HEK293 (cell line): Measurements from ENCODE around the gene FNDC3A.
A peak's percentile ranks its signal among the peaks of the same experiment; 100 is the strongest.

Experiments
- CTCF ChIA-PET: fragments of 350-600 bp; formaldehyde crosslinking; extraction: SDS; loops from one replicate; lab custom pipeline; 2021; ENCODE audit warnings: antibody characterized with exemption; lab: Yijun Ruan, JAX
- POLR2A ChIA-PET: fragments of 300-600 bp; formaldehyde crosslinking; extraction: SDS; loops from one replicate; lab custom pipeline; 2020; ENCODE audit warnings: antibody characterized with exemption, inconsistent platforms; lab: Yijun Ruan, JAX
- H3K27ac ChIP-seq: fragments of 200-500 bp; sonication (Bioruptor generic); 2 replicates; pipeline ENCODE4 v1.5.1; 2014; ENCODE audit warnings: low read depth, low read length, control low read depth, inconsistent platforms; ENCODE audit errors: extremely low read depth
- H3K36me3 ChIP-seq, 2 experiments: fragments of 200-500 bp in 1 of 2; sonication (Bioruptor generic) in 1 of 2; 1 replicate in 1 of 2; 2 replicates in 1 of 2; pipeline ENCODE4 v1.5.1; 2014 to 2017; ENCODE audit warnings: inconsistent platforms in 2 of 2, low read length in 2 of 2; ENCODE audit not compliant: control insufficient read depth in 2 of 2, insufficient read depth in 1 of 2
- H3K4me1 ChIP-seq: fragments of 200-500 bp; sonication (Bioruptor generic); 2 replicates; pipeline ENCODE4 v1.5.1; 2014; ENCODE audit warnings: mild to moderate bottlenecking, low read length, inconsistent platforms; ENCODE audit not compliant: control insufficient read depth, insufficient read depth
- H3K4me3 ChIP-seq: 2 replicates; pipeline ENCODE4 v1.5.1; 2011; ENCODE audit warnings: low read depth, mild to moderate bottlenecking, control low read depth, low read length, moderate library complexity
- H3K9me3 ChIP-seq: fragments of 200-500 bp; sonication (Bioruptor generic); 2 replicates; pipeline ENCODE4 v1.5.1; 2014; ENCODE audit warnings: low read depth, low read length, inconsistent platforms; ENCODE audit not compliant: control insufficient read depth, insufficient read depth
- BCL11B ChIP-seq: fragments of 450-650 bp; formaldehyde crosslinking; IDR thresholded peaks from 2 replicates; pipeline ENCODE4 v1.5.1; 2016; ENCODE audit warnings: low read depth, missing biosample characterization, missing genetic modification characterization
- KLF8 ChIP-seq: fragments of 450-650 bp; formaldehyde crosslinking; IDR thresholded peaks from 2 replicates; pipeline ENCODE4 v1.5.1; 2016; ENCODE audit warnings: missing biosample characterization, missing genetic modification characterization
- PBX3 ChIP-seq: sonication (generic); formaldehyde crosslinking; IDR thresholded peaks from 2 replicates; pipeline ENCODE4 v1.8.1; 2022; ENCODE audit warnings: mild to moderate bottlenecking, moderate library complexity, missing genetic modification reagents
- REST ChIP-seq: fragments of 450-650 bp; formaldehyde crosslinking; IDR thresholded peaks from 2 replicates; pipeline ENCODE4 v1.5.1; 2016; ENCODE audit warnings: missing biosample characterization, missing genetic modification characterization
- SALL2 ChIP-seq: fragments of 450-650 bp; formaldehyde crosslinking; IDR thresholded peaks from 2 replicates; pipeline ENCODE4 v1.5.0; 2017; ENCODE audit warnings: missing biosample characterization, mild to moderate bottlenecking, missing genetic modification characterization, borderline replicate concordance
- ZNF266 ChIP-seq: fragments of 450-650 bp; formaldehyde crosslinking; IDR thresholded peaks from 2 replicates; pipeline ENCODE4 v1.5.1; 2016; ENCODE audit warnings: missing biosample characterization, missing genetic modification characterization, low read depth
- ZNF292 ChIP-seq: fragments of 450-650 bp; formaldehyde crosslinking; IDR thresholded peaks from 2 replicates; pipeline ENCODE4 v1.5.1; 2016; ENCODE audit warnings: low read depth, missing biosample characterization, missing genetic modification characterization, borderline replicate concordance
- ZNF302 ChIP-seq: fragments of 450-650 bp; formaldehyde crosslinking; IDR thresholded peaks from 2 replicates; pipeline ENCODE4 v1.5.1; 2016; ENCODE audit warnings: missing biosample characterization, missing genetic modification characterization, low read depth
- ZNF426 ChIP-seq: fragments of 450-650 bp; formaldehyde crosslinking; IDR thresholded peaks from 2 replicates; pipeline ENCODE4 v1.5.1; 2017; ENCODE audit warnings: missing biosample characterization, missing genetic modification characterization, mild to moderate bottlenecking, inconsistent platforms, moderate library complexity
- ZNF585B ChIP-seq: fragments of 450-650 bp; formaldehyde crosslinking; IDR thresholded peaks from 2 replicates; pipeline ENCODE4 v1.5.1; 2016; ENCODE audit warnings: missing biosample characterization, missing genetic modification characterization
- TF ChIP-seq, protein P1 (sequence below): fragments of 450-650 bp; formaldehyde crosslinking; IDR thresholded peaks from 2 replicates; pipeline ENCODE4 v1.5.0; 2017; ENCODE audit warnings: missing biosample characterization, missing genetic modification characterization, borderline replicate concordance
- TF ChIP-seq, protein P2 (sequence below): fragments of 450-650 bp; formaldehyde crosslinking; conservative IDR thresholded peaks from 2 replicates; pipeline ENCODE4 v1.5.1; 2016; ENCODE audit warnings: low read depth, missing biosample characterization, missing genetic modification characterization
- TF ChIP-seq, protein P3 (sequence below): fragments of 450-650 bp; formaldehyde crosslinking; IDR thresholded peaks from 2 replicates; pipeline ENCODE4 v1.5.1; 2017; ENCODE audit warnings: missing biosample characterization, missing genetic modification characterization

Gene FNDC3A

GRCh38 chr13:49245101-49245500 is 269.4 kb downstream of the FNDC3A start (continued):
- TF ChIP-seq, protein P1, sequence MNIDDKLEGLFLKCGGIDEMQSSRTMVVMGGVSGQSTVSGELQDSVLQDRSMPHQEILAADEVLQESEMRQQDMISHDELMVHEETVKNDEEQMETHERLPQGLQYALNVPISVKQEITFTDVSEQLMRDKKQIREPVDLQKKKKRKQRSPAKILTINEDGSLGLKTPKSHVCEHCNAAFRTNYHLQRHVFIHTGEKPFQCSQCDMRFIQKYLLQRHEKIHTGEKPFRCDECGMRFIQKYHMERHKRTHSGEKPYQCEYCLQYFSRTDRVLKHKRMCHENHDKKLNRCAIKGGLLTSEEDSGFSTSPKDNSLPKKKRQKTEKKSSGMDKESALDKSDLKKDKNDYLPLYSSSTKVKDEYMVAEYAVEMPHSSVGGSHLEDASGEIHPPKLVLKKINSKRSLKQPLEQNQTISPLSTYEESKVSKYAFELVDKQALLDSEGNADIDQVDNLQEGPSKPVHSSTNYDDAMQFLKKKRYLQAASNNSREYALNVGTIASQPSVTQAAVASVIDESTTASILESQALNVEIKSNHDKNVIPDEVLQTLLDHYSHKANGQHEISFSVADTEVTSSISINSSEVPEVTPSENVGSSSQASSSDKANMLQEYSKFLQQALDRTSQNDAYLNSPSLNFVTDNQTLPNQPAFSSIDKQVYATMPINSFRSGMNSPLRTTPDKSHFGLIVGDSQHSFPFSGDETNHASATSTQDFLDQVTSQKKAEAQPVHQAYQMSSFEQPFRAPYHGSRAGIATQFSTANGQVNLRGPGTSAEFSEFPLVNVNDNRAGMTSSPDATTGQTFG (tag by site-specific recombination): no peak
- TF ChIP-seq, protein P2, sequence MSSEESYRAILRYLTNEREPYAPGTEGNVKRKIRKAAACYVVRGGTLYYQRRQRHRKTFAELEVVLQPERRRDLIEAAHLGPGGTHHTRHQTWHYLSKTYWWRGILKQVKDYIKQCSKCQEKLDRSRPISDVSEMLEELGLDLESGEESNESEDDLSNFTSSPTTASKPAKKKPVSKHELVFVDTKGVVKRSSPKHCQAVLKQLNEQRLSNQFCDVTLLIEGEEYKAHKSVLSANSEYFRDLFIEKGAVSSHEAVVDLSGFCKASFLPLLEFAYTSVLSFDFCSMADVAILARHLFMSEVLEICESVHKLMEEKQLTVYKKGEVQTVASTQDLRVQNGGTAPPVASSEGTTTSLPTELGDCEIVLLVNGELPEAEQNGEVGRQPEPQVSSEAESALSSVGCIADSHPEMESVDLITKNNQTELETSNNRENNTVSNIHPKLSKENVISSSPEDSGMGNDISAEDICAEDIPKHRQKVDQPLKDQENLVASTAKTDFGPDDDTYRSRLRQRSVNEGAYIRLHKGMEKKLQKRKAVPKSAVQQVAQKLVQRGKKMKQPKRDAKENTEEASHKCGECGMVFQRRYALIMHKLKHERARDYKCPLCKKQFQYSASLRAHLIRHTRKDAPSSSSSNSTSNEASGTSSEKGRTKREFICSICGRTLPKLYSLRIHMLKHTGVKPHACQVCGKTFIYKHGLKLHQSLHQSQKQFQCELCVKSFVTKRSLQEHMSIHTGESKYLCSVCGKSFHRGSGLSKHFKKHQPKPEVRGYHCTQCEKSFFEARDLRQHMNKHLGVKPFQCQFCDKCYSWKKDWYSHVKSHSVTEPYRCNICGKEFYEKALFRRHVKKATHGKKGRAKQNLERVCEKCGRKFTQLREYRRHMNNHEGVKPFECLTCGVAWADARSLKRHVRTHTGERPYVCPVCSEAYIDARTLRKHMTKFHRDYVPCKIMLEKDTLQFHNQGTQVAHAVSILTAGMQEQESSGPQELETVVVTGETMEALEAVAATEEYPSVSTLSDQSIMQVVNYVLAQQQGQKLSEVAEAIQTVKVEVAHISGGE (tag by site-specific recombination): no peak
- no peak for TF ChIP-seq BCL11B (tag by site-specific recombination)
- no peak for TF ChIP-seq ZNF585B (tag by site-specific recombination)
- TF ChIP-seq KLF8 (tag by site-specific recombination): no peak
- no peak for TF ChIP-seq SALL2 (tag by site-specific recombination)
- TF ChIP-seq, protein P3, sequence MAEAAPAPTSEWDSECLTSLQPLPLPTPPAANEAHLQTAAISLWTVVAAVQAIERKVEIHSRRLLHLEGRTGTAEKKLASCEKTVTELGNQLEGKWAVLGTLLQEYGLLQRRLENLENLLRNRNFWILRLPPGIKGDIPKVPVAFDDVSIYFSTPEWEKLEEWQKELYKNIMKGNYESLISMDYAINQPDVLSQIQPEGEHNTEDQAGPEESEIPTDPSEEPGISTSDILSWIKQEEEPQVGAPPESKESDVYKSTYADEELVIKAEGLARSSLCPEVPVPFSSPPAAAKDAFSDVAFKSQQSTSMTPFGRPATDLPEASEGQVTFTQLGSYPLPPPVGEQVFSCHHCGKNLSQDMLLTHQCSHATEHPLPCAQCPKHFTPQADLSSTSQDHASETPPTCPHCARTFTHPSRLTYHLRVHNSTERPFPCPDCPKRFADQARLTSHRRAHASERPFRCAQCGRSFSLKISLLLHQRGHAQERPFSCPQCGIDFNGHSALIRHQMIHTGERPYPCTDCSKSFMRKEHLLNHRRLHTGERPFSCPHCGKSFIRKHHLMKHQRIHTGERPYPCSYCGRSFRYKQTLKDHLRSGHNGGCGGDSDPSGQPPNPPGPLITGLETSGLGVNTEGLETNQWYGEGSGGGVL (tag by site-specific recombination): no peak
- TF ChIP-seq ZNF266: no peak
- no peak for TF ChIP-seq ZNF302 (tag by site-specific recombination)
- no peak for TF ChIP-seq ZNF426
- TF ChIP-seq ZNF292 (tag by site-specific recombination): no peak

GRCh38 chr13:49246850-49247642 is 271.3 kb downstream of the FNDC3A start:
- H3K4me1 ChIP-seq: 0 out of 2 replicates have a peak, but pooled peaks cover 2% of the 10 kb centered on the region
- H3K36me3 ChIP-seq: peaks cover 0 to 2% of the 10 kb centered on the region in 2 experiments; a peak in 2 of 3 replicates
- TF ChIP-seq REST (tag by site-specific recombination) (0 out of 2 replicates have a peak, but pooled peaks have one; percentile 20), BCL11B (tag by site-specific recombination) (no peak), PBX3 (CRISPR knock-in tag) (0 out of 2 replicates have a peak, but pooled peaks have one; percentile 57)
- CTCF ChIA-PET: interaction anchor here (1.4 kb wide), 1 partner anchor 34 kb away, joined by 3 read pairs; no protein-coding TSS in a partner anchor
- peak overlapping the region; percentile 32; the same call in 1 of the 2 replicates for H3K27ac ChIP-seq
- POLR2A ChIA-PET: interaction anchor here (0.5 to 1.1 kb wide), 3 partner anchors 17 to 1152 kb away, joined by 3 to 4 read pairs (median 3); partner anchors contain the start of genes MED4 and RCBTB2
- H3K9me3 ChIP-seq: no peaks in the 10 kb centered on the region
- H3K4me3 ChIP-seq: peak overlapping the region; percentile 83
